Memory B cell (primary cell): ENCODE measurements around the gene SCNN1A.

Source experiments
- ATAC-seq: fragments of 150-1000 bp; cut with Tn5 transposase; 2 replicates; pipeline ENCODE4 v1.10.0; 2021; ENCODE audit warnings: low read depth, mild to moderate bottlenecking, moderate library complexity
- DNase-seq, 2 donors: peaks; one replicate each; pipeline ENCODE4 v3.0.0; 2022; ENCODE audit warnings: low spot score in 2 of 2
- H3K27ac Mint-ChIP-seq: one replicate; pipeline ENCODE4 v1.8.0; 2022; ENCODE audit warnings: mild to moderate bottlenecking, moderate library complexity, mixed read lengths
- H3K27me3 Mint-ChIP-seq: one replicate; pipeline ENCODE4 v1.8.0; 2022; ENCODE audit warnings: mixed read lengths
- H3K36me3 Mint-ChIP-seq: one replicate; pipeline ENCODE4 v1.8.0; 2022; ENCODE audit warnings: mild to moderate bottlenecking, mixed read lengths
- H3K4me1 Mint-ChIP-seq: one replicate; pipeline ENCODE4 v1.8.0; 2022; ENCODE audit warnings: mixed read lengths
- H3K4me3 Mint-ChIP-seq: one replicate; pipeline ENCODE4 v1.8.0; 2022; ENCODE audit warnings: mild to moderate bottlenecking, moderate library complexity, mixed read lengths
- H3K9me3 Mint-ChIP-seq: one replicate; pipeline ENCODE4 v1.8.0; 2022; ENCODE audit warnings: mixed read lengths

SCNN1A gene

GRCh38 chr12:6392504-6392903 lies 17.1 kb upstream of the SCNN1A start:
- H3K4me1 Mint-ChIP-seq = no peaks in the 10 kb centered on the region
- H3K36me3 Mint-ChIP-seq = no peaks in the 10 kb centered on the region
- H3K27ac Mint-ChIP-seq = no peak overlapping the region
- ATAC-seq (no peak), DNase-seq (no peak)
- H3K27me3 Mint-ChIP-seq = peaks cover 11% of the 10 kb centered on the region
- H3K9me3 Mint-ChIP-seq = no peaks in the 10 kb centered on the region
- H3K4me3 Mint-ChIP-seq = no peak overlapping the region

GRCh38 chr12:6391013-6391412 lies 15.7 kb upstream of the SCNN1A start:
- no peak overlapping the region for H3K27ac Mint-ChIP-seq
- H3K4me3 Mint-ChIP-seq = no peak overlapping the region
- H3K27me3 Mint-ChIP-seq = peaks cover 13% of the 10 kb centered on the region
- DNase-seq (no peak), ATAC-seq (no peak)
- no peaks in the 10 kb centered on the region for H3K9me3 Mint-ChIP-seq
- no peaks in the 10 kb centered on the region for H3K4me1 Mint-ChIP-seq
- no peaks in the 10 kb centered on the region for H3K36me3 Mint-ChIP-seq

- ATAC-seq (no peak), DNase-seq (no peak)
- no peaks in the 10 kb centered on the region for H3K9me3 Mint-ChIP-seq
- H3K27ac Mint-ChIP-seq = no peak overlapping the region
- peaks cover 11% of the 10 kb centered on the region for H3K27me3 Mint-ChIP-seq
- no peaks in the 10 kb centered on the region for H3K36me3 Mint-ChIP-seq
- no peaks in the 10 kb centered on the region for H3K4me1 Mint-ChIP-seq
- no peak overlapping the region for H3K4me3 Mint-ChIP-seq
Observed at GRCh38 chr12:6390084-6390799, 14.9 kb upstream of the SCNN1A start.

GRCh38 chr12:6387541-6387940 lies 12.2 kb upstream of the SCNN1A start:
- Mint-ChIP-seq H3K9me3 (no peaks in the 10 kb centered on the region), H3K27me3 (peaks cover 21% of the 10 kb centered on the region), H3K27ac (no peak overlapping the region), H3K4me1 (no peaks in the 10 kb centered on the region), H3K36me3 (no peaks in the 10 kb centered on the region), H3K4me3 (no peak overlapping the region)
- DNase-seq = no peak
- no peak for ATAC-seq

GRCh38 chr12:6386491-6386890 lies 11.1 kb upstream of the SCNN1A start:
- H3K4me1 Mint-ChIP-seq = no peaks in the 10 kb centered on the region
- DNase-seq = no peak

GRCh38 chr12:6386038-6386437 lies 10.7 kb upstream of the SCNN1A start:
- DNase-seq = no peak
- Mint-ChIP-seq H3K9me3 (no peaks in the 10 kb centered on the region), H3K27ac (no peak overlapping the region), H3K27me3 (peaks cover 29% of the 10 kb centered on the region), H3K4me1 (no peaks in the 10 kb centered on the region), H3K4me3 (no peak overlapping the region), H3K36me3 (no peaks in the 10 kb centered on the region)
- ATAC-seq = no peak

More at GRCh38 chr12:6386491-6386890, 11.1 kb upstream of the SCNN1A start:
- Mint-ChIP-seq H3K27me3 (peaks cover 26% of the 10 kb centered on the region), H3K4me3 (no peak overlapping the region), H3K9me3 (no peaks in the 10 kb centered on the region), H3K36me3 (no peaks in the 10 kb centered on the region), H3K27ac (no peak overlapping the region)
- no peak for ATAC-seq

GRCh38 chr12:6384499-6385436 lies 9.4 kb upstream of the SCNN1A start:
- H3K27ac Mint-ChIP-seq = no peak overlapping the region

GRCh38 chr12:6383572-6384498 lies 8.5 kb upstream of the SCNN1A start, which contains the start of gene LTBR:
LTBR (plus strand) TSS chr12:6384162; CDS start chr12:6384359, 197 bp downstream.
- Mint-ChIP-seq H3K4me1 (no peaks in the 10 kb centered on the region), H3K27ac (no peak within 1 kb of the TSS), H3K9me3 (no peaks in the 10 kb centered on the region), H3K4me3 (peak within 1 kb of the TSS; percentile 6), H3K36me3 (no peaks in the 10 kb centered on the region), H3K27me3 (peaks cover 33% of the 10 kb centered on the region)
- ATAC-seq (peak; percentile 34), DNase-seq (no peak)

More at GRCh38 chr12:6384499-6385436, 9.4 kb upstream of the SCNN1A start:
- H3K9me3 Mint-ChIP-seq = no peaks in the 10 kb centered on the region
- no peak overlapping the region for H3K4me3 Mint-ChIP-seq
- no peak for DNase-seq
- H3K36me3 Mint-ChIP-seq = no peaks in the 10 kb centered on the region
- ATAC-seq = no peak
- H3K27me3 Mint-ChIP-seq = peaks cover 33% of the 10 kb centered on the region
- no peaks in the 10 kb centered on the region for H3K4me1 Mint-ChIP-seq

- Mint-ChIP-seq H3K9me3 (no peaks in the 10 kb centered on the region), H3K4me1 (no peaks in the 10 kb centered on the region), H3K36me3 (no peaks in the 10 kb centered on the region), H3K4me3 (no peak overlapping the region), H3K27ac (no peak overlapping the region), H3K27me3 (peaks cover 32% of the 10 kb centered on the region)
- DNase-seq (no peak), ATAC-seq (no peak)
Observed at GRCh38 chr12:6382982-6383381, 7.6 kb upstream of the SCNN1A start.

- H3K36me3 Mint-ChIP-seq = no peaks in the 10 kb centered on the region
Observed at GRCh38 chr12:6382371-6382770, 7.0 kb upstream of the SCNN1A start.

GRCh38 chr12:6380141-6381121 lies 5.1 kb upstream of the SCNN1A start:
- Mint-ChIP-seq H3K27me3 (peaks cover 32% of the 10 kb centered on the region), H3K27ac (no peak overlapping the region), H3K9me3 (no peaks in the 10 kb centered on the region), H3K4me1 (peaks cover 3% of the 10 kb centered on the region), H3K36me3 (no peaks in the 10 kb centered on the region), H3K4me3 (no peak overlapping the region)
- ATAC-seq = no peak
- DNase-seq = no peak

More at GRCh38 chr12:6382371-6382770, 7.0 kb upstream of the SCNN1A start:
- ATAC-seq (no peak), DNase-seq (no peak)
- Mint-ChIP-seq H3K27ac (no peak overlapping the region), H3K9me3 (no peaks in the 10 kb centered on the region), H3K4me1 (no peaks in the 10 kb centered on the region), H3K27me3 (peaks cover 28% of the 10 kb centered on the region), H3K4me3 (no peak overlapping the region)

- H3K9me3 Mint-ChIP-seq = no peaks in the 10 kb centered on the region
- H3K4me1 Mint-ChIP-seq = peaks cover 6% of the 10 kb centered on the region
- H3K4me3 Mint-ChIP-seq = no peak overlapping the region
- H3K36me3 Mint-ChIP-seq = no peaks in the 10 kb centered on the region
- ATAC-seq (no peak), DNase-seq (no peak)
- peaks cover 32% of the 10 kb centered on the region for H3K27me3 Mint-ChIP-seq
- H3K27ac Mint-ChIP-seq = no peak overlapping the region
Observed at GRCh38 chr12:6378709-6379472, 3.5 kb upstream of the SCNN1A start.
